Right lobe of liver (tissue), 4 donors: ENCODE data around the gene RNF166.

Experiments
- POLR2A ChIP-seq: fragments of 450-650 bp; IDR thresholded peaks from one replicate; pipeline ENCODE4 v1.6.1; 2017; ENCODE audit warnings: antibody characterized with exemption, mild to moderate bottlenecking
- TF ChIP-seq, protein P1 (sequence below), 4 donors: fragments of 200-600 bp in 3 of 4; fragments of 450-650 bp in 1 of 4; IDR thresholded peaks; one replicate each; pipeline versions ENCODE4 v1.5.1 to v1.8.0; 2016 to 2022; ENCODE audit warnings: antibody characterized with exemption in 4 of 4, mild to moderate bottlenecking in 2 of 4
- donor health status: DM: no; HTN: no; CAD: no.
- donor health status: DM: no; HTN: no; CAD: no.
- donor health status: DM: no; HTN: yes; CAD: no.

DNA sequence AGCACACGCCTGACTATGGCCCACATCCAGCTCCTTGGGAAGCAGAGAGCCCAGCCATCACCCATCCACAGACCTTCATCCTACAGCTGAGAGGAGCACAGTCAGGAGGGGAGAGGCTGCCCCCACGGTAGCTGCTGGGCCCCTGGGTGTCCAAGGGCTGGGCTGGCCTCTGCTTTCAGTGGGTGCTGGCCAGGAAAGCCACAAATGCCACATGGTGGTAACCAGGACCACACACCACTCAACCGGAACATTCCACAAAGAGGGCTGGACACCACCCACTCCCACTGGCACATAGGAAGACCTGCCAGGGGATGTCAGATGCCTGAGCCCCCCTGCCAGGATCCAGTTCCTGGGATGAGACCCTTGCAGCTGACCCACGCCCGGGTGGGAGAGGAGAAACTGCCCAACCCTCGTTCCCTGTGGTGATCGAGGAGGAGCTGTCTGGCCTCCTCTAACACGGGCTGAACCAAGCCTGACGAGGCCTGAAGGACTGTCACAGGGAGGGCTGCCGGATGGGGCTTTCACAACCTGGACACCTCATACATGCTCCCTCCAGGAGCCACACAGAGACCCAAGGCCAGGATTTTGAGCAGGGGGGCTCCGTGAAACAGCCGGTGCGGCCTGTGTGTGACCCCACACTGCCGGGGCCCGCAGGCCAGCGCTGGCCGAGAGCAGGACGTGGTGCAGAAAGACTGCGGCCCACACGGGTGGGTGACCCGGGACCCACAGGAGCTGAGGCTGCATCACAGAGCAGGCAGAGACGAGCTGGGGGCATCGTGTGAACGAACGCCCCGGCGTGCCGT lies 48.1 kb upstream of the RNF166 start:
- TF ChIP-seq POLR2A, result no peak
- TF ChIP-seq, protein P1, sequence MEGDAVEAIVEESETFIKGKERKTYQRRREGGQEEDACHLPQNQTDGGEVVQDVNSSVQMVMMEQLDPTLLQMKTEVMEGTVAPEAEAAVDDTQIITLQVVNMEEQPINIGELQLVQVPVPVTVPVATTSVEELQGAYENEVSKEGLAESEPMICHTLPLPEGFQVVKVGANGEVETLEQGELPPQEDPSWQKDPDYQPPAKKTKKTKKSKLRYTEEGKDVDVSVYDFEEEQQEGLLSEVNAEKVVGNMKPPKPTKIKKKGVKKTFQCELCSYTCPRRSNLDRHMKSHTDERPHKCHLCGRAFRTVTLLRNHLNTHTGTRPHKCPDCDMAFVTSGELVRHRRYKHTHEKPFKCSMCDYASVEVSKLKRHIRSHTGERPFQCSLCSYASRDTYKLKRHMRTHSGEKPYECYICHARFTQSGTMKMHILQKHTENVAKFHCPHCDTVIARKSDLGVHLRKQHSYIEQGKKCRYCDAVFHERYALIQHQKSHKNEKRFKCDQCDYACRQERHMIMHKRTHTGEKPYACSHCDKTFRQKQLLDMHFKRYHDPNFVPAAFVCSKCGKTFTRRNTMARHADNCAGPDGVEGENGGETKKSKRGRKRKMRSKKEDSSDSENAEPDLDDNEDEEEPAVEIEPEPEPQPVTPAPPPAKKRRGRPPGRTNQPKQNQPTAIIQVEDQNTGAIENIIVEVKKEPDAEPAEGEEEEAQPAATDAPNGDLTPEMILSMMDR (IDR thresholded peaks at IDR 0.05), result no peak
